ENCODE results near the gene SPPL3.

Gene SPPL3

DNA sequence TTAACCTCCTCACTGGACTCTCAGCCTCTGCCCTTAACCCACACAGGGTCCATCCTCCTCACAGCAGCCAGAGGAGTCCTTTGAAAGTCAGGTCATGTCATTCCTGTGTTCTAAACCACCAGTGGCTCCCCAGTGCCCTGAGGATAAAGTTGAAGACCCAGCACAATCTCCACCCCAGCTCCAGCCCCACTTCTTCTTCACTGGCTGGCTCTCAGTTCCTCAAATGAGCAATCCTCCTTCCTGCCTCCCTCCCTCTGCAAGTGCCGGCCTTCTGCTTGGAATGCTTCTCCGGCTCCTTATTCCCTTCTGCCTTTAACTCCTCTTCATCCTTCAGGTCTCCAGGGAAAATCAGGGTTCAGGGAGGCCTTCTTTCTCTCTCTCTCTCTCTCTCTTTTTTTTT is 32.0 kb upstream of the SPPL3 start:
- Histone ChIP-seq H3K27me3 (ENCODE audit: control insufficient read depth, insufficient read depth, low read length) (peaks cover 7% of the 10 kb centered on the region), H3K4me3 (ENCODE audit: low read length) (no peak overlapping the region), H3K9ac (ENCODE audit: low read length) (no peak overlapping the region), H3K36me3 (ENCODE audit: control insufficient read depth, insufficient read depth, low read length) (no peaks in the 10 kb centered on the region), H3K4me1 (ENCODE audit: control insufficient read depth, insufficient read depth, low read length) (no peaks in the 10 kb centered on the region), H3K9me3 (ENCODE audit: control insufficient read depth, low read length) (no peaks in the 10 kb centered on the region)

DNA sequence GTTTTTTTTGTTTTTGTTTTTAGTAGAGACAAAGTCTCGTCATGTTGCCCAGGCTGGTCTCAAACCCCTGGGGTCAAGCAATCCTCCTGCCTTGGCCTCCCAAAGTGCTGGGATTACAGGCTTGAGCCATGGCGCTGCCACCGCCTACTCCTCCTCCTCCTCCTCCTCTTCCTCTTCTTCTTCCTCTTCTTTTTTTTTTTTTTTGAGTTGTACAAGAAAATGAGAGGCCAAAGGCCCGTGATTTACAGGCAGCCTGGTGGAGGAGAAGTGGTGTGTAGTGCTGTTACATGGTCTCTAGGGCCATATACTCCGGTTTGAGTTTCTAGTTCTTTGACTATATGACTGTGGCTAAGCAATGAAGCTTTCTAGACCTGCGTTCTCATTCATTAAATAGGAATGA is 29.6 kb upstream of the SPPL3 start:
- no peak overlapping the region for H3K9ac ChIP-seq (ENCODE audit: low read length)
- peaks cover 7% of the 10 kb centered on the region for H3K27me3 ChIP-seq (ENCODE audit: control insufficient read depth, insufficient read depth, low read length)
- H3K4me3 ChIP-seq (ENCODE audit: low read length): no peak overlapping the region
- no peaks in the 10 kb centered on the region for H3K9me3 ChIP-seq (ENCODE audit: control insufficient read depth, low read length)
- H3K36me3 ChIP-seq (ENCODE audit: control insufficient read depth, insufficient read depth, low read length): no peaks in the 10 kb centered on the region
- no peaks in the 10 kb centered on the region for H3K4me1 ChIP-seq (ENCODE audit: control insufficient read depth, insufficient read depth, low read length)

GRCh38 chr12:120932956-120933526 is 28.9 kb upstream of the SPPL3 start:
- Histone ChIP-seq H3K4me3 (ENCODE audit: low read length) (no peak overlapping the region), H3K36me3 (ENCODE audit: control insufficient read depth, insufficient read depth, low read length) (no peaks in the 10 kb centered on the region), H3K4me1 (ENCODE audit: control insufficient read depth, insufficient read depth, low read length) (no peaks in the 10 kb centered on the region), H3K9ac (ENCODE audit: low read length) (no peak overlapping the region), H3K27me3 (ENCODE audit: control insufficient read depth, insufficient read depth, low read length) (peaks cover 4% of the 10 kb centered on the region), H3K9me3 (ENCODE audit: control insufficient read depth, low read length) (no peaks in the 10 kb centered on the region)

- no peaks in the 10 kb centered on the region for H3K9me3 ChIP-seq (ENCODE audit: control insufficient read depth, low read length)
- H3K36me3 ChIP-seq (ENCODE audit: control insufficient read depth, insufficient read depth, low read length): no peaks in the 10 kb centered on the region
- H3K4me1 ChIP-seq (ENCODE audit: control insufficient read depth, insufficient read depth, low read length): no peaks in the 10 kb centered on the region
These were observed 27.9 kb upstream of the SPPL3 start for GRCh38 chr12:120932058-120932457.

GRCh38 chr12:120930032-120930431 is 25.9 kb upstream of the SPPL3 start:
- Histone ChIP-seq H3K4me3 (ENCODE audit: low read length) (no peak overlapping the region), H3K9ac (ENCODE audit: low read length) (no peak overlapping the region), H3K4me1 (ENCODE audit: control insufficient read depth, insufficient read depth, low read length) (no peaks in the 10 kb centered on the region), H3K9me3 (ENCODE audit: control insufficient read depth, low read length) (no peaks in the 10 kb centered on the region), H3K36me3 (ENCODE audit: control insufficient read depth, insufficient read depth, low read length) (no peaks in the 10 kb centered on the region), H3K27me3 (ENCODE audit: control insufficient read depth, insufficient read depth, low read length) (no peaks in the 10 kb centered on the region)

More at GRCh38 chr12:120932058-120932457, 27.9 kb upstream of the SPPL3 start:
- H3K4me3 ChIP-seq (ENCODE audit: low read length): no peak overlapping the region
- H3K27me3 ChIP-seq (ENCODE audit: control insufficient read depth, insufficient read depth, low read length): peaks cover 4% of the 10 kb centered on the region
- H3K9ac ChIP-seq (ENCODE audit: low read length): no peak overlapping the region

DNA sequence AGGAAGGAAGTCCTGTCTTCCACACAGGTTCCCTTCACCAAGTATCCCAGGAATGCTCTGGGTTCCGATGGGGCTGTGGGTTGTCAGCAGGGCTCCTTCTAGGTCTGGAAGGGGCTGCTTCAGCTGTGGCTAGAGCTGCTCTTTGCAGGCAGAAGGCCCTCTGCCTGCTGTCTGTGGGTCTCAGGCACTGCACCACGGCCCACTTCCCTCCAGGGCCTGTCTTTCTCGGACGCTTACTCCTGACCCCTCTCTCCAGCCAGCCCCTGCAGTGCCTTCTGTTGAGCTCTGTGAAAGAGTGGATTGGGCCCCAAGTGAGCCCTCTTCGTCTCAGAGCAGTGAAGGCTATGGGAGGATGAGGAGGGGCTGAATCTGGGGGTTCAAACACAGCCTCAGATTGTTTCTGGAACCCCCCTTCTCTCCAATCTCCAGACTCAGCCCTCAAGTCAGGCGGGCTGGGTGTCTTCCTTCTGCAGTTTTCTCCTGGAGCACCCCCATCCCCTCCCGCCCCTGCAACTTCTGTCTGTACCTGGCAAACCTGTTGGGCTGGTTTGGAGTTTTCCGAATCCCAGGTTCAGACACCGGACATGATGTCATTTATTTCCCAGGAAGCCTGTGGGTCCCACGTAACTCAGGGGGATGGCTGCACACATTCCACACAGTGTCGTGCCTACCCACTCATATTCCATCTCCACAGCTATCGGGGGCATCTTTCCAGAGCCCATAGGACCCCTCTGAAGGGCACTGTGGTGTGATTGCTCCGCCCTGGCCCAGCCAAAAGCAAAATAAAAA is 24.9 kb upstream of the SPPL3 start:
- Histone ChIP-seq H3K4me1 (ENCODE audit: control insufficient read depth, insufficient read depth, low read length) (no peaks in the 10 kb centered on the region), H3K27me3 (ENCODE audit: control insufficient read depth, insufficient read depth, low read length) (no peaks in the 10 kb centered on the region), H3K9ac (ENCODE audit: low read length) (no peak overlapping the region), H3K9me3 (ENCODE audit: control insufficient read depth, low read length) (no peaks in the 10 kb centered on the region), H3K4me3 (ENCODE audit: low read length) (no peak overlapping the region), H3K36me3 (ENCODE audit: control insufficient read depth, insufficient read depth, low read length) (no peaks in the 10 kb centered on the region)

- Histone ChIP-seq H3K9ac (ENCODE audit: low read length) (no peak overlapping the region), H3K4me3 (ENCODE audit: low read length) (no peak overlapping the region), H3K36me3 (ENCODE audit: control insufficient read depth, insufficient read depth, low read length) (no peaks in the 10 kb centered on the region), H3K4me1 (ENCODE audit: control insufficient read depth, insufficient read depth, low read length) (no peaks in the 10 kb centered on the region), H3K9me3 (ENCODE audit: control insufficient read depth, low read length) (no peaks in the 10 kb centered on the region), H3K27me3 (ENCODE audit: control insufficient read depth, insufficient read depth, low read length) (no peaks in the 10 kb centered on the region)
These were observed 21.8 kb upstream of the SPPL3 start for GRCh38 chr12:120925740-120926563.

DNA sequence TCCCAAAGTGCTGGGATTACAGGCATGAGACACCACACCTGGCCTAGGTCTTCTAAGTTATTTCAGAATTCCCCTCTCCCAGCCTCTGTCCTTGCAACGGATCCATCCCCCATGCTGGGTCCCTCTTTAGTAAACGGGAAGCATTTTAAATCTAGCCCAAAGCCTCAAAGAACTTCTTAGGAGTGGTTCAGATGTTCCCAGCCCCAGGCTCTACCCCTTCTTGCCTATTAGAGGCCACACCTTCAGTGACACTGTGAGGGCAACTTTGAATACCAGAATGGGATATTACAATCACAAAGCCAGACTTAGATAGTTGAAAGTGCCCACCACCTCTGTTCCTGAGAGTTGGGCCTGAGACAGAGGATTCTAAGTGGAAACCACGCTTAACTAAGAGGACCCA is 18.1 kb upstream of the SPPL3 start:
- Histone ChIP-seq H3K4me1 (ENCODE audit: control insufficient read depth, insufficient read depth, low read length) (no peaks in the 10 kb centered on the region), H3K9ac (ENCODE audit: low read length) (no peak overlapping the region), H3K4me3 (ENCODE audit: low read length) (no peak overlapping the region), H3K9me3 (ENCODE audit: control insufficient read depth, low read length) (no peaks in the 10 kb centered on the region), H3K36me3 (ENCODE audit: control insufficient read depth, insufficient read depth, low read length) (no peaks in the 10 kb centered on the region), H3K27me3 (ENCODE audit: control insufficient read depth, insufficient read depth, low read length) (no peaks in the 10 kb centered on the region)

DNA sequence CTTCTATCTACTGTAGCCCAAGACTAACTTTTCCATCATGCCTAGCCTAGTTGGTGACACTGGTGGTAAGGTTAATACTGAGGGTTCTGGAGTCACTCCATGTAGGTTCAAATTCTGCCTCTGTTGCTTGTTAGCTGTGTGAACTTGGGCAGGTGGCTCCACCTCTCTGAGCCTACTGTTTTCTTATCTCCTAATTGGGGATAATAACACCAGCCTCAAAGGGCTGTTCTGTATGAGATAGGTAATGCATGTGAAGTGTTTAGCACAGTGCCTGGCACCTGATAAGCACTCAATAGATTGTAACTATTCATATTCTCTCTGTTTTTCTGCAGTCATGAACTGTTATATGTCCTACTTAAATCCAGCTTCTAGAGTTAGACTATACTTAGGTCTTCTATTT is 17.5 kb upstream of the SPPL3 start:
- H3K9ac ChIP-seq (ENCODE audit: low read length): no peak overlapping the region

DNA sequence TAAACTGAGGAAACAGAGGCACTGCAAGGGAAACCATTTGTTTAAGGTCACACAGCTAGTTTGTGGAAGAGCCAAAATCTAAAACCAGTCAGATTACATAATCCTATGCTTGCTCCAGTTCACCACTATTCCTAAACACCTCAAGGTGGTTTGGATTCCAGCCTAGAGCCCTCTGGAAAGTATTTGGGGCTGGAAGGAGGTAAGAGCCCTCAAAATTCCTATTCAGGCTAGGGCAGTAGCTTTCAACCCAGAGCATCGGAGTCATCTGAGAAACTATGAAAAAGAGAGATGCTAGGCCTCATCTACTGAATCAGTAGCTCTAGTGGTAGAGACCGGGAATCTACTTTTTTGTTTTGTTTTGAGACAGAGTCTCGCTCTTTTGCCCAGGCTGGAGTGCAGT is 16.0 kb upstream of the SPPL3 start:
- no peaks in the 10 kb centered on the region for H3K4me1 ChIP-seq (ENCODE audit: control insufficient read depth, insufficient read depth, low read length)
- H3K4me3 ChIP-seq (ENCODE audit: low read length): no peak overlapping the region
- H3K36me3 ChIP-seq (ENCODE audit: control insufficient read depth, insufficient read depth, low read length): no peaks in the 10 kb centered on the region
- no peaks in the 10 kb centered on the region for H3K27me3 ChIP-seq (ENCODE audit: control insufficient read depth, insufficient read depth, low read length)
- H3K9ac ChIP-seq (ENCODE audit: low read length): no peak overlapping the region
- no peaks in the 10 kb centered on the region for H3K9me3 ChIP-seq (ENCODE audit: control insufficient read depth, low read length)

More for the DNA sequence above, 17.5 kb upstream of the SPPL3 start:
- H3K9me3 ChIP-seq (ENCODE audit: control insufficient read depth, low read length): no peaks in the 10 kb centered on the region
- H3K4me1 ChIP-seq (ENCODE audit: control insufficient read depth, insufficient read depth, low read length): no peaks in the 10 kb centered on the region
- no peaks in the 10 kb centered on the region for H3K36me3 ChIP-seq (ENCODE audit: control insufficient read depth, insufficient read depth, low read length)
- no peak overlapping the region for H3K4me3 ChIP-seq (ENCODE audit: low read length)
- no peaks in the 10 kb centered on the region for H3K27me3 ChIP-seq (ENCODE audit: control insufficient read depth, insufficient read depth, low read length)

- H3K4me1 ChIP-seq (ENCODE audit: control insufficient read depth, insufficient read depth, low read length): no peaks in the 10 kb centered on the region
- H3K27me3 ChIP-seq (ENCODE audit: control insufficient read depth, insufficient read depth, low read length): no peaks in the 10 kb centered on the region
- H3K9me3 ChIP-seq (ENCODE audit: control insufficient read depth, low read length): no peaks in the 10 kb centered on the region
- H3K4me3 ChIP-seq (ENCODE audit: low read length): no peak overlapping the region
- no peak overlapping the region for H3K9ac ChIP-seq (ENCODE audit: low read length)
- no peaks in the 10 kb centered on the region for H3K36me3 ChIP-seq (ENCODE audit: control insufficient read depth, insufficient read depth, low read length)
These were observed 13.6 kb upstream of the SPPL3 start for GRCh38 chr12:120917748-120918147.

DNA sequence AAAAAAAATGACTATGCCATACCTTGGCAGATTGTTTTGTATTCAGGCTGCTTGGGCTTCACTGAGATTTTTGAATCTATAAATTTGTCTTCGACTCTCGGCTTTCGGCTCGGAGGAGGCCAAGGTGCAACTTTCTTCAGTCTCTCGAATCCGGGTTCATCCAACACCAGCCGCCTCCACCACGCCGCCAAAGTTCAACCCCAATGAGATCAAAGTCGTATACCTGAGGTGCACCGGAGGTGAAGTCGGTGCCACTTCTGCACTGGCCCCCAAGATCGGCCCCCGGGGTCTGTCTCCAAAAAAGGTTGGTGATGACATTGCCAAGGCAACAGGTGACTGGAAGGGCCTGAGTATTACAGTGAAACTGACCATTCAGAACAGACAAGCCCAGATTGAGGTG is 12.4 kb upstream of the SPPL3 start:
- Histone ChIP-seq H3K36me3 (ENCODE audit: control insufficient read depth, insufficient read depth, low read length) (no peaks in the 10 kb centered on the region), H3K4me3 (ENCODE audit: low read length) (no peak overlapping the region), H3K27me3 (ENCODE audit: control insufficient read depth, insufficient read depth, low read length) (no peaks in the 10 kb centered on the region), H3K9me3 (ENCODE audit: control insufficient read depth, low read length) (no peaks in the 10 kb centered on the region), H3K9ac (ENCODE audit: low read length) (no peak overlapping the region), H3K4me1 (ENCODE audit: control insufficient read depth, insufficient read depth, low read length) (no peaks in the 10 kb centered on the region)
